ENCODE measurements around the gene TST.

The TST gene

DNA sequence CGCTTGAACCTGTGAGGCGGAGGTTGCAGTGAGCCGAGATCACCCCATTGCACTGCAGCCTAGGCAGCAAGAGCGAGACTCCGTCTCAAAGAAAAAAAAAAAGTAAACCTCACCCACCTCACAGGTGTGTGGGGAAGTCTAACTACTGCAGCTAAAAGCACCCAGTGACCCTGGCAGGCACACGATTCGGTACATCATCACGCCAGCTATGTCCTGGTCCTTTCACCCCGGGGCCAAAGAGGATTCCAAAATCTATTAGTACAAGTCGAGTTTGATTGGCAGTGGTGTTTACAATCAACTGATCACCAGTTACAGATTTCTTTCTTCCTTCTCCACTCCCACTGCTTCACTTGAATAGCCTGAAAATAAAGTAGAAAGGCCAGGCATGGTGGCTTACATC lies 6.3 kb downstream of the TST start:
- H3K4me3 ChIP-seq (ENCODE audit: low read length): no peak overlapping the region
- TF ChIP-seq, protein P1, sequence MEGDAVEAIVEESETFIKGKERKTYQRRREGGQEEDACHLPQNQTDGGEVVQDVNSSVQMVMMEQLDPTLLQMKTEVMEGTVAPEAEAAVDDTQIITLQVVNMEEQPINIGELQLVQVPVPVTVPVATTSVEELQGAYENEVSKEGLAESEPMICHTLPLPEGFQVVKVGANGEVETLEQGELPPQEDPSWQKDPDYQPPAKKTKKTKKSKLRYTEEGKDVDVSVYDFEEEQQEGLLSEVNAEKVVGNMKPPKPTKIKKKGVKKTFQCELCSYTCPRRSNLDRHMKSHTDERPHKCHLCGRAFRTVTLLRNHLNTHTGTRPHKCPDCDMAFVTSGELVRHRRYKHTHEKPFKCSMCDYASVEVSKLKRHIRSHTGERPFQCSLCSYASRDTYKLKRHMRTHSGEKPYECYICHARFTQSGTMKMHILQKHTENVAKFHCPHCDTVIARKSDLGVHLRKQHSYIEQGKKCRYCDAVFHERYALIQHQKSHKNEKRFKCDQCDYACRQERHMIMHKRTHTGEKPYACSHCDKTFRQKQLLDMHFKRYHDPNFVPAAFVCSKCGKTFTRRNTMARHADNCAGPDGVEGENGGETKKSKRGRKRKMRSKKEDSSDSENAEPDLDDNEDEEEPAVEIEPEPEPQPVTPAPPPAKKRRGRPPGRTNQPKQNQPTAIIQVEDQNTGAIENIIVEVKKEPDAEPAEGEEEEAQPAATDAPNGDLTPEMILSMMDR (IDR thresholded peaks at IDR 0.05; ENCODE audit: insufficient read depth, low read depth, low read length, missing control alignments): no peak

DNA sequence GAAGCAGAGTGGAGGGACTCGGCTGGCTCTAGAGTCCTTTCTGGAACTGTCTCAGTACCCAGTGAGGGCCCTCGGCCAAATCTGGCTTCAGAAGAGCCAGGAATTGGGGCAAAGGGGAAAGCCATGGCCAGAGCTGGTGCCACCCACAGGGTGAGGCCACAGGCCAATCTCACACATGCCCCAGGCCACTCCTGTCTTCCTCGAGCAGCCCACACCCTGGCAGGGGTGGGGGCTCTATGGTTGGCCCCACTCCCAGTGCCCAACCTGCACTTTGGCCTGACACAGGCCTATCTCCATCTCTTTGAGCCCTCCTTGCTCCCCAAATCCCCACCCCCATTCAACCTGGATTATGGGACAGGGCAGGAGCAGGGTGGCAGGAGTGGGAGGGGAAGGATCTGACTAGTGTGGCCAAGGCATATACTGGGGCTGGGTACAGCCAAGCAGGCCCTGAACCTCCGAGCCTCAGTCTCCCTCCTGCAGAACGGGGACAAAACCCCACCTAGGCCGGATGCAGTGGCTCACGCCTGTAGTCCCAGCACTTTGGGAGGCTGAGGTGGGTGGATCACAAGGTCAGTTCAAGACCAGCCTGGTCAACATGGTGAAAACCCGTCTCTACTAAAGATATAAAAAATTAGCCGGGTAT lies 6.9 kb downstream of the TST start:
- no peak overlapping the region for H3K4me3 ChIP-seq (ENCODE audit: low read length)
- TF ChIP-seq, protein P1 (IDR thresholded peaks at IDR 0.05; ENCODE audit: insufficient read depth, low read depth, low read length, missing control alignments): no peak
- no peak for DNase-seq (ENCODE audit: low read depth)

More for the DNA sequence above, 6.3 kb downstream of the TST start:
- no peak for DNase-seq (ENCODE audit: low read depth)

DNA sequence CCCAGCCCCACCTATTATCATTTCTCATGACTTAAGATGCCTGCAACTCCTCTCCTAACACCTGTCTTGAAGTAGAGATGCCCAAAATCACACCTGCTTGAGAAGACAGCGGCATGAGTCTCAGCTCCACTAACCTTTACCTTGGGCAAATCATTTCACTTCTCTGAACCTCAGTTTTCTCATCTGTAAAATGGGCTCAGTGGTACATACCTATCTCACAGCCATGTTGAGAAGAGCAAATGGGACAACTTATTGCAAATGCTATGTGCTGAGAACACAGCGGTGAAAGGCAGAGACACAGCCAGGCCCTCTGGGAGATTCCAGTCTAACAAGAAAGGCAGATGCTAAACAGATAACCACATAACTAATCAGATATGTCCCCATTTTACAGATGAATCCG lies 7.8 kb downstream of the TST start:
- no peak for DNase-seq (ENCODE audit: low read depth)
- H3K4me3 ChIP-seq (ENCODE audit: low read length): no peak overlapping the region
- TF ChIP-seq, protein P1 (IDR thresholded peaks at IDR 0.05; ENCODE audit: insufficient read depth, low read depth, low read length, missing control alignments): no peak

DNA sequence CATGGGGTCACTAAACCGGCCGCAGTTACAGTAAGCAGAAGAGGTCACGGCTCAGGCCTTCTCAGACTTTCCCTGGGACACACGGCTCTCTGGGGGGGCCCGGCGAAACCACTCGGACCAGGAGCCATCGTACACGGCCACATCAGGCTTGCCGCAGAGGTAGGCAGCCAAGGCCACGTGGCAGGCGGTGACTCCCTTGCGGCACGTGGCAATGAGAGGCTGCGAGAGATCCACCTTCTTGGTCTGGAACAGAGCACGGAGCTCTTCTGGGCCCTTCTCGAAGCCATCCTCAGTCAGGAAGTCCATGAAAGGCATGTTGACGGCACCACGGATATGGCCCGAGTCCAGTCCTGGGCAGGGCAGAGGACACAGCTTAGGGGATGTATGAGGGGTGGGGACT lies 8.3 kb downstream of the TST start:
- H3K4me3 ChIP-seq (ENCODE audit: low read length): no peak overlapping the region
- no peak for DNase-seq (ENCODE audit: low read depth)
- TF ChIP-seq, protein P1 (IDR thresholded peaks at IDR 0.05; ENCODE audit: insufficient read depth, low read depth, low read length, missing control alignments): no peak

DNA sequence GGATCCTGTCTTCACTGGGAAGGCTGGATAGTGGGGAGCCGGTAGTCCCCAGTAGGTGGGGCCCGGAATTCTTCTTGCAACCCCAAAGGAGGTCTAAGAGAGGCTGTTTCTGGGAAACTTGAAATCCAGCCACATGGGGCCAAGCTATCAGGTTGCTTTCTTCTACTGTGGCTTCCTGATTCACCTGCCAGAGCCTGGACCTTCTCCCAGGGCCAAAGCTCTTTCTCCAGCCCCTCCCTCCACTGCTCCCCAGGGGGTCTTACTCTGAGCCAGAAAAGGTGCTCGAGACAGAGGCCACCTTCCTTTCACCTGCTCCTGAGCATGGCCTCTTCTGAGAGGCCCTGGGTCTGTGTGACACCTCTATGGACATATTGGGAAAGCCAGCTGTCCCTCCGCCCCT lies 9.1 kb downstream of the TST start:
- H3K4me3 ChIP-seq (ENCODE audit: low read length): no peak overlapping the region
- TF ChIP-seq, protein P1 (IDR thresholded peaks at IDR 0.05; ENCODE audit: insufficient read depth, low read depth, low read length, missing control alignments): no peak
- no peak for DNase-seq (ENCODE audit: low read depth)

DNA sequence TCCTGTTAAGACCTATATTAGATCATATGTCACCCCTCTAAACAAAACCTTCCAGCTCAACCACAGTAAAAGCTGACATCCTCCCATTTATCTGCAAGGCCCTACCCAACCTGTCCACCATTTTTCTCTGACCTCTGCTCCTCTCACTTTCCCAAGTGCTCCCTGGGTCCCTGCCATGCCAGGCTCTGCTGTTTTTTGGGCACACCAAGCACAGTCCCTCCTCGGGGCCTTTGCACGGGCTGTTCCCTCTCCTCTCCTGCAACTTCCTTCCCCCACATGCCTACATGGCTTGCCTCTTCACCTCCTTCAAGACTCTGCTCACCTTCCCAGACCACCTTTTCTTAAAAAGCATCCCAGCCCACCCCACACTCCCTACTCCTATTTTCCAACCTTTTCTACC lies 9.8 kb downstream of the TST start:
- no peak for DNase-seq (ENCODE audit: low read depth)
- no peak overlapping the region for H3K4me3 ChIP-seq (ENCODE audit: low read length)
- TF ChIP-seq, protein P1 (IDR thresholded peaks at IDR 0.05; ENCODE audit: insufficient read depth, low read depth, low read length, missing control alignments): no peak

DNA sequence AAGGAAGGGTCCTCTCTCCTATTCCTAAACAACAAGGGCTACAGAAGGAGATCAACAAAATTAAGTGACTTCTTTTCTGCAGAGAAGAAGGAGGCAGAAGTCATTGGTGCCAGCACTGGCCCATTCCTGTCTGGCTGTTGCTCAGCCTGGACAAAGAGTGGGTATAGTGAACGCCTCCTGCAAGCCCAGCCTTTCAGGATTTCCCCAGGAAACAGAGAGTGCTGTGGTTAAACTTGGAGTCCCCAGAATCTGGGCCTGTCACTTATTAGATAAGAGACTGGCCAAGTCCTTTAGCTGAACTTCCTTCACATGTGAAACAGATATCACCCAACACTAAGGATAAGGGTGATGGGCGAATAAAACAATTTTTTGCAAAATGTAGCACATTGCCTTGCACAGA lies 10.9 kb downstream of the TST start:
- no peak overlapping the region for H3K4me3 ChIP-seq (ENCODE audit: low read length)
- TF ChIP-seq, protein P1 (IDR thresholded peaks at IDR 0.05; ENCODE audit: insufficient read depth, low read depth, low read length, missing control alignments): no peak
- no peak for DNase-seq (ENCODE audit: low read depth)
